ENCODE data around the gene FBXO31. TPM values are rescaled to one million over a fixed set of nuclear protein-coding genes. Genes with fewer than 3 reads are reported as not detected.

The FBXO31 gene
- total and polyA plus RNA-seq, 2 of the 8 experiments (the other 6 are each of a cell fraction or from before 2014, with no cell fraction given), result 8.3 to 21.6 TPM

- no peaks in the 10 kb centered on the region for H3K36me3 ChIP-seq (ENCODE audit: control insufficient read depth in 2 of 4, insufficient read depth in 4 of 4, low read length in 3 of 4)
- no peak overlapping the region for H3K9ac ChIP-seq (replicated peaks in 1 of 4; ENCODE audit: extremely low read depth in 1 of 4, low read depth in 3 of 4, low read length in 3 of 4)
- H2AK5ac ChIP-seq (ENCODE audit: low read depth, low read length), result no peak overlapping the region
- H3K4ac ChIP-seq (replicated peaks; ENCODE audit: insufficient read length, low read depth, low read length), result no peak overlapping the region
- peak overlapping the region; percentile 73 for H4K8ac ChIP-seq (ENCODE audit: extremely low read depth, insufficient read depth, low read length)
- H2BK15ac ChIP-seq (ENCODE audit: low read length), result no peak overlapping the region
- H4K5ac ChIP-seq (ENCODE audit: insufficient read length, low read depth, low read length), result no peak overlapping the region
- no peak overlapping the region for H3K4me3 ChIP-seq (ENCODE audit: extremely low read depth in 1 of 4, insufficient read depth in 2 of 4, low read depth in 3 of 4, low read length in 4 of 4)
- no peak overlapping the region for H2BK12ac ChIP-seq (ENCODE audit: low read depth, low read length)
- FAIRE-seq (no peak), DNase-seq (ENCODE audit: low read depth in 1 of 2, low spot score in 2 of 2) (no peak)
- H4K20me1 ChIP-seq (replicated peaks in 1 of 2; ENCODE audit: control insufficient read depth in 1 of 2, insufficient read depth in 2 of 2, low read length in 2 of 2), result no peaks in the 10 kb centered on the region
- H3K4me1 ChIP-seq (replicated peaks in 1 of 4; ENCODE audit: control insufficient read depth in 3 of 4, insufficient read depth in 4 of 4, low read length in 3 of 4), result no peaks in the 10 kb centered on the region; a peak in 2 of 7 replicates
- H3K9me3 ChIP-seq (ENCODE audit: insufficient read depth in 2 of 2, low read depth in 1 of 2, low read length in 1 of 2), result no peaks in the 10 kb centered on the region
- 90% methylated on average over 16 of the region's 18 CpGs; no CpG with 5 or more reads in 1 of the 2 experiments for WGBS, 2 experiments (ENCODE audit: extremely low coverage in 1 of 2, insufficient coverage in 1 of 2, insufficient read length in 1 of 2, insufficient replicate concordance in 2 of 2, low coverage in 1 of 2, low lambda C conversion rate in 2 of 2, missing lambda C conversion rate in 1 of 2)
- H3K23ac ChIP-seq (ENCODE audit: insufficient read length), result no peak overlapping the region
- ChIA-PET POLR2A (ENCODE audit: partially characterized antibody) (interaction anchor here (0.8 kb wide), 1 partner anchor 38 kb away, joined by 3 read pairs; the partner anchor contains the start of gene C16orf95), CTCF (ENCODE audit: partially characterized antibody) (interaction anchor here (0.7 to 5.9 kb wide), 40 partner anchors 10 to 721 kb away, joined by 3 to 62 read pairs (median 4); no protein-coding TSS in a partner anchor)
- no peaks in the 10 kb centered on the region for H3K23me2 ChIP-seq (ENCODE audit: low read depth, low read length)
- H3K27me3 ChIP-seq (replicated peaks in 1 of 4; ENCODE audit: control insufficient read depth in 3 of 4, extremely low read depth in 1 of 4, insufficient read depth in 3 of 4, low read length in 3 of 4), result no peaks in the 10 kb centered on the region; a peak in 1 of 7 replicates
- H2BK120ac ChIP-seq (replicated peaks; ENCODE audit: low read depth, low read length), result no peak overlapping the region
- no peaks in the 10 kb centered on the region for H3K79me2 ChIP-seq (ENCODE audit: control insufficient read depth in 1 of 2, insufficient read depth in 2 of 2, low read length in 2 of 2)
- no peak overlapping the region for H3K27ac ChIP-seq (ENCODE audit: low read depth, low read length)
- H3K18ac ChIP-seq (ENCODE audit: extremely low read depth, low read length), result no peak overlapping the region
- H2BK5ac ChIP-seq (ENCODE audit: low read depth, low read length), result no peak overlapping the region
- H4K91ac ChIP-seq (replicated peaks; ENCODE audit: insufficient read length, low read length), result no peak overlapping the region
- H3K56ac ChIP-seq (replicated peaks; ENCODE audit: insufficient read length, low read depth, low read length), result no peak overlapping the region
- no peaks in the 10 kb centered on the region for H3K79me1 ChIP-seq (ENCODE audit: low read depth, low read length)
- no peak overlapping the region for H3K14ac ChIP-seq (ENCODE audit: insufficient read length)
- peak overlapping the region in 1 of 2 experiments; percentile 49; a peak in 2 of 4 replicates for H3K4me2 ChIP-seq (ENCODE audit: insufficient read depth in 1 of 2, low read depth in 2 of 2, low read length in 2 of 2)
- H2AFZ ChIP-seq (ENCODE audit: low read length), result no peak overlapping the region
- H2BK20ac ChIP-seq (ENCODE audit: low read length), result no peak overlapping the region
- TF ChIP-seq CTCF (IDR thresholded peaks at IDR 0.05; ENCODE audit: control extremely low read depth in 1 of 3, insufficient read depth in 1 of 3, low read depth in 1 of 3, low read length in 3 of 3) (no peak), NRF1 (IDR thresholded peaks at IDR 0.05; ENCODE audit: low read depth, low read length) (no peak), NANOG (IDR thresholded peaks at IDR 0.05; ENCODE audit: insufficient read depth, low read depth, low read length, poor library complexity, severe bottlenecking) (no peak), KDM5A (IDR thresholded peaks at IDR 0.05; ENCODE audit: low read length) (no peak), CHD1 (IDR thresholded peaks at IDR 0.05; ENCODE audit: low read depth, low read length) (no peak), RAD21 (IDR thresholded peaks at IDR 0.05 in 1 of 2, conservative IDR thresholded peaks at IDR 0.05 in 1 of 2; ENCODE audit: low read depth in 2 of 2, low read length in 2 of 2) (no peak), GABPA (IDR thresholded peaks at IDR 0.05; ENCODE audit: borderline replicate concordance, insufficient read depth, low read length) (no peak), KDM4A (IDR thresholded peaks at IDR 0.05; ENCODE audit: low read depth, low read length, severe bottlenecking) (no peak), CHD2 (IDR thresholded peaks at IDR 0.05; ENCODE audit: low read length) (no peak), SIRT6 (IDR thresholded peaks at IDR 0.05; ENCODE audit: low read length) (no peak)
Measured at GRCh38 chr16:87279094-87279658, 104.4 kb downstream of the FBXO31 start.

Measured in H1 (cell line).